Fibroblast of mammary gland (primary cell): ENCODE results near the gene ZNF267.

ENCODE experiments used
- DNase-seq: peaks from one replicate; pipeline ENCODE4 v3.0.0-alpha.2; 2010; ENCODE audit warnings: low read depth
- H3K4me3 ChIP-seq: 2 replicates; pipeline ENCODE4 v1.5.1; 2011; ENCODE audit warnings: low read depth, mild to moderate bottlenecking, low read length, moderate library complexity; ENCODE audit not compliant: control insufficient read depth
- CTCF ChIP-seq: conservative IDR thresholded peaks from 2 replicates; pipeline ENCODE4 v1.5.1; 2011; ENCODE audit warnings: low read depth, low read length, inconsistent platforms; ENCODE audit not compliant: control insufficient read depth, insufficient read depth

The ZNF267 gene

GRCh38 chr16:31872201-31872600, 1.4 kb upstream of the ZNF267 start:
- H3K4me3 ChIP-seq, result no peak overlapping the region
- no peak for DNase-seq
- no peak for TF ChIP-seq CTCF

GRCh38 chr16:31874366-31875111, 932 bp downstream of the ZNF267 start:
- H3K4me3 ChIP-seq, result peak overlapping the region; percentile 91
- peak; percentile 69 for DNase-seq
- TF ChIP-seq CTCF, result no peak

GRCh38 chr16:31875112-31875803, 1.7 kb downstream of the ZNF267 start:
- H3K4me3 ChIP-seq, result peak overlapping the region; percentile 91
- TF ChIP-seq CTCF, result no peak
- DNase-seq, result peak; percentile 41

- TF ChIP-seq CTCF, result no peak
- no peak overlapping the region for H3K4me3 ChIP-seq
- DNase-seq, result no peak
Observed at GRCh38 chr16:31875928-31876547, 2.4 kb downstream of the ZNF267 start.

- no peak overlapping the region for H3K4me3 ChIP-seq
- DNase-seq, result peak; percentile 95
- TF ChIP-seq CTCF, result no peak
Observed at GRCh38 chr16:31876951-31877828, 3.6 kb downstream of the ZNF267 start.
